ENCODE data around the gene FAM174B. TPM values are rescaled to one million over a fixed set of nuclear protein-coding genes. Genes with fewer than 3 reads are reported as not detected.

The FAM174B gene
- total RNA-seq, 1 experiment from 2014 or later, result 0.05 TPM

GRCh38 chr15:92672102-92672501, 16.5 kb upstream of the FAM174B start:
- Histone ChIP-seq H3K9me3 (replicated peaks) (no peaks in the 10 kb centered on the region), H3K4me3 (no peak overlapping the region), H3K4me1 (replicated peaks) (no peaks in the 10 kb centered on the region), H3K27ac (no peak overlapping the region), H3K27me3 (replicated peaks) (0 out of 2 replicates have a peak, but pooled peaks cover 3% of the 10 kb centered on the region), H3K36me3 (no peaks in the 10 kb centered on the region)
- no peak for DNase-seq (ENCODE audit: low read depth in 1 of 2, low spot score in 2 of 2)

GRCh38 chr15:92671406-92671805, 15.8 kb upstream of the FAM174B start:
- H3K27ac ChIP-seq, result no peak overlapping the region
- H3K36me3 ChIP-seq, result no peaks in the 10 kb centered on the region
- DNase-seq (ENCODE audit: low read depth in 1 of 2, low spot score in 2 of 2), result no peak
- no peaks in the 10 kb centered on the region for H3K9me3 ChIP-seq (replicated peaks)
- H3K4me1 ChIP-seq (replicated peaks), result no peaks in the 10 kb centered on the region
- H3K4me3 ChIP-seq, result no peak overlapping the region
- 0 out of 2 replicates have a peak, but pooled peaks cover 3% of the 10 kb centered on the region for H3K27me3 ChIP-seq (replicated peaks)

- H3K36me3 ChIP-seq, result no peaks in the 10 kb centered on the region
- no peaks in the 10 kb centered on the region for H3K9me3 ChIP-seq (replicated peaks)
- no peak overlapping the region for H3K27ac ChIP-seq
- H3K4me1 ChIP-seq (replicated peaks), result no peaks in the 10 kb centered on the region
- no peak for DNase-seq (ENCODE audit: low read depth in 1 of 2, low spot score in 2 of 2)
- H3K27me3 ChIP-seq (replicated peaks), result peaks cover 6% of the 10 kb centered on the region; the same call in 1 of the 2 replicates
- no peak overlapping the region for H3K4me3 ChIP-seq
Measured at GRCh38 chr15:92670621-92671020, 15.0 kb upstream of the FAM174B start.

- no peaks in the 10 kb centered on the region for H3K36me3 ChIP-seq
- no peak for DNase-seq (ENCODE audit: low read depth in 1 of 2, low spot score in 2 of 2)
- H3K9me3 ChIP-seq (replicated peaks), result no peaks in the 10 kb centered on the region
- peaks cover 11% of the 10 kb centered on the region; the same call in 1 of the 2 replicates for H3K27me3 ChIP-seq (replicated peaks)
- no peak overlapping the region for H3K27ac ChIP-seq
- no peak overlapping the region for H3K4me3 ChIP-seq
- no peaks in the 10 kb centered on the region for H3K4me1 ChIP-seq (replicated peaks)
Measured at GRCh38 chr15:92669432-92669831, 13.9 kb upstream of the FAM174B start.

GRCh38 chr15:92668620-92669019, 13.0 kb upstream of the FAM174B start:
- Histone ChIP-seq H3K27me3 (replicated peaks) (peaks cover 11% of the 10 kb centered on the region; the same call in 1 of the 2 replicates), H3K27ac (no peak overlapping the region), H3K4me1 (replicated peaks) (no peaks in the 10 kb centered on the region), H3K9me3 (replicated peaks) (no peaks in the 10 kb centered on the region), H3K36me3 (no peaks in the 10 kb centered on the region), H3K4me3 (no peak overlapping the region)
- no peak for DNase-seq (ENCODE audit: low read depth in 1 of 2, low spot score in 2 of 2)

- DNase-seq (ENCODE audit: low read depth in 1 of 2, low spot score in 2 of 2), result no peak
- Histone ChIP-seq H3K4me3 (no peak overlapping the region), H3K27me3 (replicated peaks) (peaks cover 11% of the 10 kb centered on the region; the same call in 1 of the 2 replicates), H3K9me3 (replicated peaks) (no peaks in the 10 kb centered on the region), H3K4me1 (replicated peaks) (no peaks in the 10 kb centered on the region), H3K36me3 (no peaks in the 10 kb centered on the region), H3K27ac (no peak overlapping the region)
Measured at GRCh38 chr15:92667970-92668485, 12.5 kb upstream of the FAM174B start.

- H3K9me3 ChIP-seq (replicated peaks), result no peaks in the 10 kb centered on the region
- H3K27me3 ChIP-seq (replicated peaks), result peaks cover 11% of the 10 kb centered on the region; the same call in 1 of the 2 replicates
- no peaks in the 10 kb centered on the region for H3K4me1 ChIP-seq (replicated peaks)
- no peak overlapping the region for H3K4me3 ChIP-seq
- H3K36me3 ChIP-seq, result no peaks in the 10 kb centered on the region
- no peak overlapping the region for H3K27ac ChIP-seq
- no peak for DNase-seq (ENCODE audit: low read depth in 1 of 2, low spot score in 2 of 2)
Measured at GRCh38 chr15:92667287-92667904, 11.8 kb upstream of the FAM174B start.

GRCh38 chr15:92666780-92667179, 11.2 kb upstream of the FAM174B start:
- Histone ChIP-seq H3K27ac (no peak overlapping the region), H3K27me3 (replicated peaks) (peaks cover 11% of the 10 kb centered on the region; the same call in 1 of the 2 replicates), H3K36me3 (no peaks in the 10 kb centered on the region), H3K4me1 (replicated peaks) (no peaks in the 10 kb centered on the region), H3K4me3 (no peak overlapping the region), H3K9me3 (replicated peaks) (no peaks in the 10 kb centered on the region)
- DNase-seq (ENCODE audit: low read depth in 1 of 2, low spot score in 2 of 2), result no peak

- Histone ChIP-seq H3K27me3 (replicated peaks) (peaks cover 8% of the 10 kb centered on the region; the same call in 1 of the 2 replicates), H3K9me3 (replicated peaks) (no peaks in the 10 kb centered on the region), H3K4me3 (no peak overlapping the region), H3K4me1 (replicated peaks) (no peaks in the 10 kb centered on the region), H3K27ac (no peak overlapping the region), H3K36me3 (no peaks in the 10 kb centered on the region)
- DNase-seq (ENCODE audit: low read depth in 1 of 2, low spot score in 2 of 2), result no peak
Measured at GRCh38 chr15:92665100-92665555, 9.6 kb upstream of the FAM174B start.

GRCh38 chr15:92664178-92664900, 8.8 kb upstream of the FAM174B start:
- DNase-seq (ENCODE audit: low read depth in 1 of 2, low spot score in 2 of 2), result no peak
- no peaks in the 10 kb centered on the region for H3K9me3 ChIP-seq (replicated peaks)
- H3K36me3 ChIP-seq, result no peaks in the 10 kb centered on the region
- H3K27me3 ChIP-seq (replicated peaks), result peaks cover 8% of the 10 kb centered on the region; the same call in 1 of the 2 replicates
- no peak overlapping the region for H3K4me3 ChIP-seq
- no peak overlapping the region for H3K27ac ChIP-seq
- no peaks in the 10 kb centered on the region for H3K4me1 ChIP-seq (replicated peaks)

GRCh38 chr15:92663250-92663951, 7.8 kb upstream of the FAM174B start:
- no peaks in the 10 kb centered on the region for H3K9me3 ChIP-seq (replicated peaks)
- no peak for DNase-seq (ENCODE audit: low read depth in 1 of 2, low spot score in 2 of 2)
- no peak overlapping the region for H3K4me3 ChIP-seq
- peaks cover 8% of the 10 kb centered on the region for H3K27me3 ChIP-seq (replicated peaks)
- no peak overlapping the region for H3K27ac ChIP-seq
- no peaks in the 10 kb centered on the region for H3K36me3 ChIP-seq
- H3K4me1 ChIP-seq (replicated peaks), result no peaks in the 10 kb centered on the region

GRCh38 chr15:92662762-92663161, 7.2 kb upstream of the FAM174B start:
- H3K4me3 ChIP-seq, result no peak overlapping the region
- no peak for DNase-seq (ENCODE audit: low read depth in 1 of 2, low spot score in 2 of 2)
- H3K27ac ChIP-seq, result no peak overlapping the region
- H3K9me3 ChIP-seq (replicated peaks), result no peaks in the 10 kb centered on the region
- no peaks in the 10 kb centered on the region for H3K4me1 ChIP-seq (replicated peaks)
- peaks cover 8% of the 10 kb centered on the region for H3K27me3 ChIP-seq (replicated peaks)
- no peaks in the 10 kb centered on the region for H3K36me3 ChIP-seq

GRCh38 chr15:92661956-92662355, 6.4 kb upstream of the FAM174B start:
- DNase-seq (ENCODE audit: low read depth in 1 of 2, low spot score in 2 of 2), result no peak
- Histone ChIP-seq H3K4me3 (no peak overlapping the region), H3K27ac (no peak overlapping the region), H3K9me3 (replicated peaks) (no peaks in the 10 kb centered on the region), H3K36me3 (no peaks in the 10 kb centered on the region), H3K4me1 (replicated peaks) (no peaks in the 10 kb centered on the region), H3K27me3 (replicated peaks) (peaks cover 8% of the 10 kb centered on the region)

Data from SJSA1 (cell line).